Tibial nerve (tissue), 3 donors: ENCODE data around the gene RNF8.

ENCODE experiments used
- CTCF ChIP-seq, 5 experiments: fragments of 200-600 bp in 3 of 5; fragments of 450-650 bp in 2 of 5; sonication (generic) in 3 of 5; IDR thresholded peaks; one replicate each; pipeline ENCODE4 v1.5.1; 2016 to 2019; ENCODE audit warnings: antibody characterized with exemption in 5 of 5, mild to moderate bottlenecking in 3 of 5, moderate library complexity in 2 of 5
- POLR2A ChIP-seq, 2 donors: fragments of 450-650 bp; IDR thresholded peaks; one replicate each; pipeline ENCODE4 v1.6.1; 2017; ENCODE audit warnings: antibody characterized with exemption in 2 of 2, mild to moderate bottlenecking in 2 of 2, moderate library complexity in 2 of 2

GRCh38 chr6:37315157-37315515 is 38.6 kb upstream of the RNF8 start:
- TF ChIP-seq CTCF (IDR thresholded peaks at IDR 0.05) (no peak), POLR2A (IDR thresholded peaks at IDR 0.05) (no peak)
